HepG2 (cell line): ENCODE results near the gene RBBP8NL. TPM values are rescaled to one million over a fixed set of nuclear protein-coding genes. Genes with fewer than 3 reads are reported as not detected.

ENCODE experiments used
- ATAC-seq: fragments of 200-7000 bp; cut with Tn5 transposase; 3 replicates; pipeline ENCODE4 v1.9.1; 2020; ENCODE audit warnings: mild to moderate bottlenecking, moderate library complexity
- BruUV-seq: library from RNA; stranded (reverse); fragments of 400-500 nt; replicated peaks from 2 replicates; lab custom pipeline; 2021; lab: Mats Ljungman, UMichigan
- CTCF ChIA-PET: fragments of 300-600 bp; formaldehyde crosslinking; extraction: SDS; loops from one replicate; lab custom pipeline; 2021; ENCODE audit warnings: low total read pairs, inconsistent platforms, low intra/inter-chr PET ratio; lab: Yijun Ruan, JAX
- POLR2A ChIA-PET: fragments of 350-600 bp; sonication (Branson Sonifier 250); formaldehyde crosslinking; loops from one replicate; lab custom pipeline; 2020; ENCODE audit warnings: antibody characterized with exemption, inconsistent platforms; lab: Yijun Ruan, JAX
- DNase-seq: peaks from one replicate; pipeline ENCODE4 v3.0.0-alpha.2; 2015; ENCODE audit warnings: low spot score
- FAIRE-seq: peaks from 3 replicates; lab custom pipeline; 2011; peaks lifted over from hg19 to GRCh38; lab: Jason Lieb, UNC
- H2AFZ ChIP-seq: one replicate; pipeline ENCODE4 v1.6.1; 2011; ENCODE audit warnings: low read length, inconsistent platforms
- H3K27ac ChIP-seq: fragments of 300-600 bp; 3 replicates; pipeline ENCODE4 v1.8.0; 2011; ENCODE audit warnings: mixed run types, mild to moderate bottlenecking, mixed read lengths, low read length, inconsistent platforms; ENCODE audit not compliant: insufficient read depth; ENCODE audit errors: extremely low read length
- H3K27me3 ChIP-seq, 2 experiments: fragments of 200-600 bp in 1 of 2; 2 replicates in 1 of 2; 3 replicates in 1 of 2; pipeline versions ENCODE4 v1.6.0 to v1.8.0; 2011; ENCODE audit warnings: low read length in 2 of 2, mild to moderate bottlenecking in 2 of 2, moderate library complexity in 2 of 2, inconsistent platforms in 1 of 2; ENCODE audit not compliant: insufficient read depth in 2 of 2, control insufficient read depth in 1 of 2
- H3K36me3 ChIP-seq, 2 experiments: fragments of 200-600 bp in 1 of 2; replicated peaks in 1 of 2; 2 replicates in 1 of 2; 3 replicates in 1 of 2; pipeline versions ENCODE4 v1.5.1 to v1.8.0; 2011; ENCODE audit warnings: low read length in 2 of 2, inconsistent platforms in 1 of 2; ENCODE audit not compliant: insufficient read depth in 2 of 2, control insufficient read depth in 1 of 2
- H3K4me1 ChIP-seq: 2 replicates; pipeline ENCODE4 v1.5.1; 2012; ENCODE audit warnings: low read length, inconsistent platforms; ENCODE audit not compliant: insufficient read depth
- H3K4me2 ChIP-seq: 2 replicates; pipeline ENCODE4 v1.6.0; 2011; ENCODE audit warnings: low read depth, low read length, inconsistent platforms
- H3K4me3 ChIP-seq, 3 experiments: fragments of 200-600 bp in 1 of 3; sonication (generic), shearing (Covaris generic) in 1 of 3; replicated peaks in 1 of 3; 2 replicates each; pipeline ENCODE4 v1.5.1; 2011 to 2016; ENCODE audit warnings: low read length in 3 of 3, inconsistent platforms in 2 of 3, low read depth in 2 of 3, mild to moderate bottlenecking in 2 of 3, control low read depth in 1 of 3, mixed read lengths in 1 of 3; ENCODE audit not compliant: insufficient read depth in 1 of 3
- H3K79me2 ChIP-seq: one replicate; pipeline ENCODE4 v1.6.1; 2011; ENCODE audit warnings: low read length, inconsistent platforms; ENCODE audit not compliant: insufficient read depth
- H3K9ac ChIP-seq: 2 replicates; pipeline ENCODE4 v1.6.0; 2011; ENCODE audit warnings: mild to moderate bottlenecking, low read depth, low read length, inconsistent platforms; ENCODE audit not compliant: insufficient read depth
- H3K9me3 ChIP-seq: 2 replicates; pipeline ENCODE4 v1.5.1; 2012; ENCODE audit warnings: mild to moderate bottlenecking, low read length
- H4K20me1 ChIP-seq: 2 replicates; pipeline ENCODE4 v1.6.0; 2011; ENCODE audit warnings: inconsistent platforms, mild to moderate bottlenecking, low read length, moderate library complexity; ENCODE audit not compliant: insufficient read depth
- FLYWCH1 ChIP-seq: sonication (generic); formaldehyde crosslinking; IDR thresholded peaks from 2 replicates; pipeline ENCODE4 v1.8.1; 2023; ENCODE audit warnings: mild to moderate bottlenecking, missing genetic modification reagents
- HDAC2 ChIP-seq: sonication (generic); formaldehyde crosslinking; IDR thresholded peaks from 2 replicates; pipeline ENCODE4 v1.4.0; 2020; ENCODE audit warnings: missing genetic modification reagents
- HOXA3 ChIP-seq: sonication (generic); formaldehyde crosslinking; IDR thresholded peaks from 2 replicates; pipeline ENCODE4 v1.5.0; 2020; ENCODE audit warnings: missing genetic modification reagents
- JUNB ChIP-seq: sonication (generic); formaldehyde crosslinking; IDR thresholded peaks from 2 replicates; pipeline ENCODE4 v1.8.0; 2022; ENCODE audit warnings: missing genetic modification reagents, mild to moderate bottlenecking, borderline replicate concordance
- KLF15 ChIP-seq: sonication (generic); formaldehyde crosslinking; IDR thresholded peaks from 2 replicates; pipeline ENCODE4 v1.8.1; 2023; ENCODE audit warnings: borderline replicate concordance, mild to moderate bottlenecking, inconsistent platforms, missing genetic modification reagents, mixed read lengths
- NFE2L2 ChIP-seq: fragments of 150-350 bp; IDR thresholded peaks from 2 replicates; pipeline ENCODE4 v1.6.1; 2014; ENCODE audit warnings: low read length
- PHF20 ChIP-seq: sonication (generic); formaldehyde crosslinking; IDR thresholded peaks from 2 replicates; pipeline ENCODE4 v1.5.0; 2020; ENCODE audit warnings: mild to moderate bottlenecking, missing genetic modification reagents
- RXRA ChIP-seq: sonication (generic); formaldehyde crosslinking; IDR thresholded peaks from 2 replicates; pipeline ENCODE4 v1.5.1; 2020; ENCODE audit warnings: missing genetic modification reagents
- SETDB1 ChIP-seq: sonication (generic); formaldehyde crosslinking; IDR thresholded peaks from 2 replicates; pipeline ENCODE4 v1.5.1; 2020; ENCODE audit warnings: missing genetic modification reagents, mild to moderate bottlenecking, borderline replicate concordance
- SKIL ChIP-seq: sonication (generic); formaldehyde crosslinking; IDR thresholded peaks from 2 replicates; pipeline ENCODE4 v1.8.0; 2022; ENCODE audit warnings: missing genetic modification reagents, mild to moderate bottlenecking, moderate library complexity, borderline replicate concordance
- SMC3 ChIP-seq: IDR thresholded peaks from 2 replicates; pipeline ENCODE4 v1.6.1; 2011; ENCODE audit warnings: low read length, improper control_type of control experiment
- THYN1 ChIP-seq: sonication (generic); formaldehyde crosslinking; IDR thresholded peaks from 2 replicates; pipeline ENCODE4 v1.8.1; 2023; ENCODE audit warnings: low read depth, mild to moderate bottlenecking, moderate library complexity, missing genetic modification reagents, borderline replicate concordance
- U2AF1 ChIP-seq: fragments of 200-400 bp; formaldehyde crosslinking; optimal IDR thresholded peaks from 2 replicates; pipeline ENCODE3; 2017; ENCODE audit warnings: mild to moderate bottlenecking, low read depth, low read length
- ZBTB21 ChIP-seq: sonication (generic); formaldehyde crosslinking; IDR thresholded peaks from 2 replicates; pipeline ENCODE4 v1.4.0; 2020; ENCODE audit warnings: missing genetic modification reagents
- ZBTB38 ChIP-seq: sonication (generic); formaldehyde crosslinking; IDR thresholded peaks from 2 replicates; pipeline ENCODE4 v1.5.1; 2020; ENCODE audit warnings: mild to moderate bottlenecking, missing genetic modification reagents
- ZNF292 ChIP-seq: sonication (generic); formaldehyde crosslinking; IDR thresholded peaks from 2 replicates; pipeline ENCODE4 v1.8.1; 2022; ENCODE audit warnings: mild to moderate bottlenecking, low read depth, missing genetic modification reagents, borderline replicate concordance
- ZNF350 ChIP-seq: sonication (generic); formaldehyde crosslinking; IDR thresholded peaks from 2 replicates; pipeline ENCODE4 v1.4.0; 2020; ENCODE audit warnings: mild to moderate bottlenecking, low read depth, missing genetic modification reagents, borderline replicate concordance
- ZNF709 ChIP-seq: sonication (generic); formaldehyde crosslinking; IDR thresholded peaks from 2 replicates; pipeline ENCODE4 v1.5.0; 2020; ENCODE audit warnings: mild to moderate bottlenecking, missing genetic modification reagents
- WGBS: methylation state at CpG from one replicate; pipeline ENCODE4 v1.1.6; 2017; ENCODE audit warnings: low lambda C conversion rate; 5-methylcytosine and 5-hydroxymethylcytosine counted together
- in situ Hi-C: cut with HindIII; loops from 2 replicates; pipeline ENCODE4 v1.10.0; 2017; ENCODE audit warnings: low pct_unique_long_range_greater_than_20kb; ENCODE audit not compliant: extremely low pct_ligation_motif_present
- intact Hi-C: fragments of 100-400 bp; cut with micrococcal nuclease; formaldehyde crosslinking; loops from one replicate; pipeline ENCODE4 v1.10.0; 2022; ENCODE audit not compliant: unreplicated experiment
- polyA plus RNA-seq, 8 experiments: library from polyadenylated mRNA; depleted of rRNA in 3 of 8; stranded (reverse) in 7 of 8; unstranded in 1 of 8; fragments of >200 nt; fragmentation: Illumina TruSeq in 4 of 8; extraction: Trizol in 4 of 8; gene quantifications; 2 replicates each; pipeline versions ENCODE4 v1.2.1 to v1.2.3, GENCODE V29; 2011 to 2016; ENCODE audit warnings: low read depth in 4 of 8, missing spikeins in 1 of 8, mixed read lengths in 1 of 8; ENCODE audit not compliant: insufficient read depth in 1 of 8
- total RNA-seq, 5 experiments: library from RNA; depleted of rRNA; stranded (reverse); fragments of >200 nt; fragmentation: Illumina TruSeq; extraction: Trizol; gene quantifications; 2 replicates each; pipeline ENCODE4 v1.2.3, GENCODE V29; 2016; ENCODE audit warnings: low read depth in 1 of 5
- TF ChIP-seq, protein P1 (sequence below): sonication (generic); formaldehyde crosslinking; IDR thresholded peaks from 2 replicates; pipeline ENCODE4 v1.5.1; 2020; ENCODE audit warnings: missing genetic modification reagents, mild to moderate bottlenecking, borderline replicate concordance

RBBP8NL gene
- total and polyA plus RNA-seq, 2 of the 13 experiments (the other 11 are each of a cell fraction or from before 2014, with no cell fraction given), result 0.69 to 0.86 TPM

DNA sequence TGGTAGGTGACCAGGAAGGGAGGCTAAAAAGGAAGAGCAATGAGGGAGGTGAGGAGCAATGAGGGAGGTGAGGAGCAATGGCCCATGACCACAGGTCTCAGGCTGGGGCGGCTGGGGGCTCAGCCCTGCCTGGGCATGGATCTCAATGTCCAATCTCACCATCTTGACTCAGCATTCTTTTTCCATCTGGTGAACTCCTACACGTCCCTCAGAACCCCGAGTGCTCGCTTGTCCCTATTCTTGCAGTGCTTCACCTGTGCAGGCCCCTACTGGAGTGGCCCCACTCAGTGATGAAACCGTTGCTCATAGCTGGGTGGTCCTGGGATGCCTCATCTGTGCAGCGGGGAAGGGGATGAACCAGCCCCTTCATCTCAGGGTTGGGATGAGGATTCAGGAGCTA is 16.9 kb upstream of the RBBP8NL start:
- TF ChIP-seq, protein P1, sequence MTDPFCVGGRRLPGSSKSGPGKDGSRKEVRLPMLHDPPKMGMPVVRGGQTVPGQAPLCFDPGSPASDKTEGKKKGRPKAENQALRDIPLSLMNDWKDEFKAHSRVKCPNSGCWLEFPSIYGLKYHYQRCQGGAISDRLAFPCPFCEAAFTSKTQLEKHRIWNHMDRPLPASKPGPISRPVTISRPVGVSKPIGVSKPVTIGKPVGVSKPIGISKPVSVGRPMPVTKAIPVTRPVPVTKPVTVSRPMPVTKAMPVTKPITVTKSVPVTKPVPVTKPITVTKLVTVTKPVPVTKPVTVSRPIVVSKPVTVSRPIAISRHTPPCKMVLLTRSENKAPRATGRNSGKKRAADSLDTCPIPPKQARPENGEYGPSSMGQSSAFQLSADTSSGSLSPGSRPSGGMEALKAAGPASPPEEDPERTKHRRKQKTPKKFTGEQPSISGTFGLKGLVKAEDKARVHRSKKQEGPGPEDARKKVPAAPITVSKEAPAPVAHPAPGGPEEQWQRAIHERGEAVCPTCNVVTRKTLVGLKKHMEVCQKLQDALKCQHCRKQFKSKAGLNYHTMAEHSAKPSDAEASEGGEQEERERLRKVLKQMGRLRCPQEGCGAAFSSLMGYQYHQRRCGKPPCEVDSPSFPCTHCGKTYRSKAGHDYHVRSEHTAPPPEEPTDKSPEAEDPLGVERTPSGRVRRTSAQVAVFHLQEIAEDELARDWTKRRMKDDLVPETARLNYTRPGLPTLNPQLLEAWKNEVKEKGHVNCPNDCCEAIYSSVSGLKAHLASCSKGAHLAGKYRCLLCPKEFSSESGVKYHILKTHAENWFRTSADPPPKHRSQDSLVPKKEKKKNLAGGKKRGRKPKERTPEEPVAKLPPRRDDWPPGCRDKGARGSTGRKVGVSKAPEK (CRISPR knock-in tag), result no peak
- TF ChIP-seq SKIL (CRISPR knock-in tag) (no peak), SMC3 (no peak), THYN1 (no peak), ZBTB38 (CRISPR knock-in tag) (no peak), KLF15 (CRISPR knock-in tag) (no peak), HOXA3 (no peak), HDAC2 (CRISPR knock-in tag) (no peak), U2AF1 (no peak), ZBTB21 (CRISPR knock-in tag) (no peak), JUNB (CRISPR knock-in tag) (no peak), RXRA (CRISPR knock-in tag) (no peak), SETDB1 (CRISPR knock-in tag) (no peak), ZNF292 (CRISPR knock-in tag) (no peak), FLYWCH1 (no peak), PHF20 (CRISPR knock-in tag) (no peak), NFE2L2 (no peak), ZNF350 (no peak), ZNF709 (no peak)
- no peaks in the 10 kb centered on the region for H3K4me1 ChIP-seq
- no peaks in the 10 kb centered on the region for H3K9me3 ChIP-seq
- 24% methylated on average over 6 of the region's 6 CpGs for WGBS
- DNase-seq (no peak), ATAC-seq (no peak), FAIRE-seq (no peak)
- in situ Hi-C loops, result no loop called here
- POLR2A ChIA-PET, result no interaction called here
- H3K36me3 ChIP-seq, result no peaks in the 10 kb centered on the region
- intact Hi-C loops, result no loop called here
- no peak overlapping the region for H3K4me2 ChIP-seq
- peaks cover 45 to 93% of the 10 kb centered on the region in 2 experiments for H3K27me3 ChIP-seq
- H3K4me3 ChIP-seq, result no peak overlapping the region
- BruUV-seq, result no TSS peak
- no peak overlapping the region for H3K9ac ChIP-seq
- H2AFZ ChIP-seq, result no peak overlapping the region
- no peaks in the 10 kb centered on the region; the same call in 1 of the 2 replicates for H4K20me1 ChIP-seq
- H3K79me2 ChIP-seq, result no peaks in the 10 kb centered on the region
- CTCF ChIA-PET, result no interaction called here
- H3K27ac ChIP-seq, result no peak overlapping the region
